Measurements from ENCODE around the gene DBP.

- no peak for TF ChIP-seq CTCF (IDR thresholded peaks at IDR 0.05; ENCODE audit: low read length)
- no peak for TF ChIP-seq EZH2 (IDR thresholded peaks at IDR 0.05; ENCODE audit: borderline replicate concordance, low read length)
Measured at GRCh38 chr19:48582168-48582567, 55.0 kb downstream of the DBP start.

All from OCI-LY1 (cell line).